Stimulated activated CD4-positive, alpha-beta T cell treated with anti-CD3 and anti-CD28 coated beads, Interleukin-15, amount 100 ng/mL, for 48 hours (primary cell): ENCODE results near the gene RNF169.

Experiments
- DNase-seq, 2 donors: peaks; one replicate each; pipeline ENCODE4 v3.0.0-alpha.2; 2020; ENCODE audit warnings: low read depth in 2 of 2

Gene RNF169

GRCh38 chr11:74870485-74870884, 121.8 kb downstream of the RNF169 start:
- no peak for DNase-seq

- no peak for DNase-seq
These were observed 122.4 kb downstream of the RNF169 start for GRCh38 chr11:74871037-74871436.

GRCh38 chr11:74877132-74877531, 128.5 kb downstream of the RNF169 start:
- DNase-seq, result peak in 1 of 2 donors; percentile 8
